NCI-H1092 treated with DMSO at 0.1 percent for 48 hours (cell line): ENCODE measurements around the gene ST6GAL1.
"Not testable (repeated sequence)": the region's sequence is repeated elsewhere in the genome, so short reads cannot be mapped to it uniquely, and the experiment has no call there.

ENCODE experiments used
- DNase-seq: peaks from one replicate; lab custom pipeline; 2025; lab: John Stamatoyannopoulos, UW

Gene ST6GAL1

DNA sequence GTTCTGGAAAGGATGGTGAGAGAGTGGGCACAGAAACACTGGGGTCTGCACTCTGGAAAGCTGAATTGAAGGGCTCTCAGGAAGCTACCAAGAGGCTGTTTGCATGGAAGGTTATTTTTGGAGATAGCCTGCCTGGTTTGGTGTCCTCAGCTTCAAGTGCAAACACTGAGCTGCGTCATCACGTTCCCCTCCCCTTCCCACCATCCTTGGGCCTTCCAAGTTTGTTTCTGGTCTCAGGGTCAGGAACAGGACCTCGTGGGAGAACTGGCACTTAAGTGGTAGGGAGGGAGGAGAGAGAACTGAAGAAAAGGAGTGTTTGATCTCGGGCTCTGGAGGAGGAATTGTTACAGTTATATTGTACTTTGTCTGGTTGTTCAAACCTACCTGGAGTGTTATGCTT is 10.6 kb downstream of the ST6GAL1 start:
- no peak for DNase-seq

GRCh38 chr3:186942168-186942567 is 11.8 kb downstream of the ST6GAL1 start:
- DNase-seq: no peak

DNA sequence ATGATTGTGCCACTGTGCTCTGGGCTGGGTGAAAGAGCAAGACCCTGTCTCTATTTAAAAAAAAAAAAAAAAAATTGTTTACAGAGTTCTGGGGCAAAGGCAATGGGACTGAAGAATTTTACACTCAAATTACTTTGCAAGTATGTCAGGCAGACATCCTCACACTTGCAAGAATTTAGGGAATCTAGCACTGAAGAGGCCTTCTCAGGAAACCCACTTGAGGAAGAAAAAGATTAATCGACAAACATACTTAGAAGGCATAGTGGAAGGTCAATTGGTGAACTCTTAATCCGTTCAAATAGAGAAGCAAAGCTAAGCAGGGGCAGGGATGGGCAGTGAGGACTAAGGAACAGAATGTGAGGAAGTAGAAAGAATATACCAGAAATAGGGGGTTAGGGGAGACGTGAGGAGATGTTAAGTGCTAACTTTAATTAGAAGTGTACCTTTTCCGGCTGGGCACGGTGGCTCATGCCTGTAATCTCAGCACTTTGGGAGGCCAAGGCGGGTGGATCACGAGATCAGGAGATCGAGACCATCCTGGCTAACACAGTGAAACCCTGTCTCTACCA is 15.0 kb downstream of the ST6GAL1 start:
- no peak for DNase-seq

GRCh38 chr3:186946756-186947375 is 16.5 kb downstream of the ST6GAL1 start:
- DNase-seq: no peak

DNA sequence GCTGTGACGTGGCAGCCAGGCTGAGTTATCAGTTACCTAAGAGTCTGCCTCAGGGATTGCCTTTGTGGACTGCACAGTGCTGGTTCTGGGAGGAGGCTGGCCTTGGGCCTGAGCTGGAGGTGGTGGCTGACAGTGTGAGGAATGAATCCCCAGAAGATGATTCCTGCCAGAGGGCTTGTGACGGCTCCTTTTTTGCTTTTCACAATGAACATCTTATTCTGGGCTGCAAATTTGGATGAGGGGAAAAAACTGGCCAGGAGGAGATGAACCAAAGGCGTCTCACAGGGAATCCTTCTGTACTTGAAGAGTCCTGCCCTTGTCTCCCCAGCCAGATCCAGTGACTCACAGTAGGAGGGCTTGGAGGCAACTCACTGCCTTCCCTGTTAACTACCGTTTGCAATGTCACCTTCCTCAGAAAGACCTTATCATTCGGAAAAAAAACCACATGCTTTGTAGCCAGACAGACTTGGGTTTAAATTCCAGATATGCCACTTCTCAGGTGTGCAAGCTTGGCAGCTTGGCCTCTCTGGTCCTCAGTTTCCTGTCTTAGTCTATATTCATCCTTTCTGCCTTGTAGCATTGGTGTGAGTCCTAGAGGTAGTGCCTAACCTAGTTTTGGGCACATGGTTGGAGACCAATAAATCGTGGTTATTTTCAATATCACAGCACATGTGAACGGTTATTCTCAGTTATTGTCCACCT is 19.1 kb downstream of the ST6GAL1 start:
- no peak for DNase-seq

DNA sequence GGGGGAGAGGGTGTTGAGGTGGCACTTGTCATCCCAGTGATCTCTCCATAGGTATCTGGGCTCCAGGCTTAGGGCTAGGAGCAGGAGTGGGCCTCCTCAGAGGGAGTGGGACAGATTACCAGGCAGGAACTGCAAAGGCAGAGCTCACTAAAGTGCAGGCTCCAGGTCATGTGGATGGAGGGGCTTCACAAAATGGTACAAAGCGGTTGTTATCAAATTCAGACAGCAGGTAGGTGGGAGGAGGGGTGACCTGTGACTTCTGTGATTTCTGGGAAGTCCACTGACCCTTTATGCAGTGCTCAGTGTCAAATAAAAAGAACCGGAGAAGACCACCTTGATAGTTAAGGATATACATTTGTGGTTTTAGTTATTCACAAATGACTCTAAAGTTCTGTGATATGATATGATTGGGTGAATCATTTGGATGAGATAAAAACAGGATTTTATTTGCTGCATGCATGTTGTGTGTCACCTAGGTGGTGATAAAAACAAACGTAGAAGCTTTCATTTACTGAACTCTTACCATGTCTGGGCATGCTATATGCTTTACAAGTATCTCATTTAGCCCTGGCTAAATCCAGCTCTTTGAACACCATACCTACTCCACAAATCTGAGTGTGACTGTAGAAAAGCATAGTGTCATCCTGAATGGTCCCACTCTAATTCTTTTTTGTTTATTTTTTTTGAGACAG is 20.2 kb downstream of the ST6GAL1 start:
- no peak for DNase-seq

DNA sequence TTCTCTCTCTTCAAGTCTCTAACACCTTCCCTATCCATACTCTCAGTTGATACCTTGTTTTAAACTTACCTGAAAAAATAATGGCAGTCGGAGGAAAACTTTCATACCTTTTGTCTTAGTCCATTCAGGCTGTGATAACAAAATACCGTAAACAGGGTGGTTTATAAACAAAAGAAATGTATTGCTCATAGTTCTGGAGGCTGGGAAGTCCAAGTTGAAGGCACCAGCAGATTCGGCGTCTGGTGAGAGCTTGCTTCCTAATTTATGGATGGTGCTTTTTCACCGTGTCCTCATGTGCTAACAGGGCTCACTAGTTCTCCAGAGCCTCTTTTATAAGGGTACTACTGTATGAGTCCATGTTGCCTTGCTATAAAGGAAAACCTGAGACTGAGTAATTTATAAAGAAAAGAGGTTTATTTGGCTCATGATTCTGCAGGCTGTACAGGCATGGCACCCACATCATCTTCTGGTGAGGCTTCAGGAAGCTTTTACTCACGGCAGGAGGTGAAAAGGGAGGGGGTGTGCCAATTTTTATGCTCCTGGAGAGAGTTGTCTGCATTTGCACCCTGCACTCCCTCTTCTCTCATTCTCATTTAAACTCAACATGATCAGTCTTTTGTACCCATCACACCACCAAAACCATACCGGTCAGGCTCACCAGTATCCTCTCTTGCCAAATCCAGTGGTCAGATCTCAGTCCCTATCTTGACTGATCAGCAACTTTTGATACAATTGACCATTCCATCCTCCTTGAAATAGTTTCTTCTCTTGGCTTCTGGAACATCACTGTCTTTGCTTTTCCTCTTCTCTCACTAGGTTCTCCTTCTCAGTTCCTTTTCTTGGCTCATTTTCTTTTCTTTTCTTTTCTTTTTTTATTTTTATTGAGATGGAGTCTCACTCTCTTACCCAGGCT is 21.6 kb downstream of the ST6GAL1 start:
- DNase-seq: no peak

GRCh38 chr3:186953011-186953487 is 22.7 kb downstream of the ST6GAL1 start:
- DNase-seq: no peak

DNA sequence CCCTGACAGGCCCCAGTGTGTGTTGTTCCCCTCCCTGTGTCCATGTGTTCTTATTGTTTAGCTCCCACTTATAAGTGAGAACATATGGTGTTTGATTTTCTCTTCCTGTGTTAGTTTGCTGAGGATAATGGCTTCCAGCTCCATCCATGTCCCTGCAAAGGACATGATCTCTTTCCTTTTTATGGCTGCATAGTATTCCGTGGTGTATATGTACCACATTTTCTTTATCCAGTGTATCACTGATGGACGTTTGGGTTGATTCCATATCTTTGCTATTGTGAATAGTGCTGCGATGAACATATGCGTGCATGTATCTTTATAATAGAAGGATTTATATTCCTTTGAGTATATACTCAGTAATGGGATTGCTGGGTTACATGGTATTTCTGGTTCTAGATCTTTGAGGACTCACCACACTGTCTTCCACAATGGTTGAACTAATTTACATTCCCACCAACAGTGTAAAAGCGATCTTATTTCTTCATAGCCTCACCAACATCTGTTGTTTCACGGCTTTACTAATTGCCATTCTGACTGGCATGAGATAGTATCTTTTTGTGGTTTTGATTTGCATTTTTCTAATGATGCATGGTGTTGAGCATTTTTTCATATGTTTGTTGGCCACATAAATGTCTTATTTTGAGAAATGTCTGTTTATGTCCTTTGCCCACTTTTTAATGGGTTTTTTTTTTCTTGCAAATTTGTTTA is 23.8 kb downstream of the ST6GAL1 start:
- DNase-seq: not testable (repeated sequence)

DNA sequence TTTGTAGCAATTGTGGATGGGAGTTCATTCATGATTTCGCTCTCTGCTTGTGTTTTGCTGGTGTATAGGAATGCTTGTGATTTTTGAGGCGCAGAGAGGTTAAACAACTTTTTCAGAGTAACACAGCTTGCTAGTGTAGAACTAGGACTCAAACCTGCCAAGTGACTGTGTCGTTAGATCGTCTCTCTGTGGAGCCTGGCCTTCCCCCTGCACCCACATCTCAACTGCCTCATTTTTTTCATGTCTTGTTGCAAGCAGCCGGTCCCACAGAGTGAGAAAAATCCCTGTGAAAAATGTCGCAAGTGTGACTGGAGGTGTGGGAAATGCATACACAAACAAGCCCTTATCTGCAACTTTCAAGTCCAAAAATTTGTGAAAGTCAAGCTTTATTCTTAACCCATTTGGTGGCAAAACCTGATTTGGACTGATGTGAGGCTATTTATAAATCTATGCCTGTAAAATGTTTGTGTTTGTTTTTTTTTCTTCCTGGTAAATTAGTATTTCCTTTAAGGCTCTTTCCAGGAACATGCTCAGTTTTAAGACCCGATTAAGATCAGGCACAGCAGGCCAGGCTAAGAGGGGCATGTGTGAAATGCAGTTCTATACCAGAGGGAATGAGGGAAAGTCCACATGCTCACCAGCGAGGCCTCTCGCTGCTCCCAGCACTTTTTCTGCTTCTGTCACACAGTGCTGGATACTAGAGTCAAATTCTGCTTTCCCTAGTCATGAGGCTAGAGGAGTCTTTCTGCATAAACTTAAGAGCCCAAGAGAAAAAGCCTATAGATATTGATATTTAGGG is 25.8 kb downstream of the ST6GAL1 start:
- no peak for DNase-seq

DNA sequence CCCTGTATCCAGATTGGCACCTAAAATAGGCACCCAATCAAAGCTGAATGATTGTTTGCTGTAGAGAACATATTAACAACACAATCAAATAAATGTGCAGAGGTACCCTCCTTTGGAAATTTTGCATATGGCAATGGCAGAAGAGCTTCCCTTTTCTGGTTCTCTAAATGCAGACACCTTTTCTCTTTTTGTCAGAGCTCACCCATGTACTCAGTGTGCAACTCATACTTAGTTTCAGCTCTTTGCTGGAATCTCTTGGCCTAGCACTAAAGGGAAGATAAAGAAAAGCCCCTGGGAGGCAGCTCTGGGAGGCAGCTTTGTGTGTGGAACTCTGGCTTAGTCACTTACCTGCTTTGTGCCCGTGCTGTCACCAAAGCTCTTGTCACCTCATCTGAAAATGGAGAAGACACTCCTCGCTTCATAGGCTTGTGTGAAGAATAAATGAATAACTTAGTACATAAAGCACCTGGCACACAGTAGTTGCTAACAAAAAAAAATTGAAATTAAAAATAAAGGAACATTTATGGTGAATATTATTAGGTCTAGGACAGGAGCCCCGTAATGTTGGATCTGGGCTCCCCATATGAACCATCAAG is 28.8 kb downstream of the ST6GAL1 start:
- no peak for DNase-seq

DNA sequence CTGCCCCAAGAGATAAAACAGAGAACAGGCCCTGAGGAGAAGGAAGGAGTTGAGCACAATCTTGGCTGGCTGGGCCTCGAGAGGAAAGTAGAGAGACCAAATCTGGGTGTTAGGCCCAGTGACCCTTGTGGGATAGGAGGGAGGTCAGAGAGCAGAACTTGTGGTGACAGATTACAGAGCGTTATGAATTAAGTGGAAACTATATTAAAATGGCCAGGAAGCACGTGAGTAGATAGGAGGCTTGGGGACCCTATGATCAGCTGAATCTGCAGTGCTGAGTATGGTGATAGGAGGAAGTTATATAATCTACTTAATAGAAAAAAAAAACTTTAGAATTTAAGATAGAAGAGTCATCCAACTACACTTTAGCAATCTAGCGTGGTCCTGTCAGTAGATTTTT is 30.0 kb downstream of the ST6GAL1 start:
- no peak for DNase-seq

DNA sequence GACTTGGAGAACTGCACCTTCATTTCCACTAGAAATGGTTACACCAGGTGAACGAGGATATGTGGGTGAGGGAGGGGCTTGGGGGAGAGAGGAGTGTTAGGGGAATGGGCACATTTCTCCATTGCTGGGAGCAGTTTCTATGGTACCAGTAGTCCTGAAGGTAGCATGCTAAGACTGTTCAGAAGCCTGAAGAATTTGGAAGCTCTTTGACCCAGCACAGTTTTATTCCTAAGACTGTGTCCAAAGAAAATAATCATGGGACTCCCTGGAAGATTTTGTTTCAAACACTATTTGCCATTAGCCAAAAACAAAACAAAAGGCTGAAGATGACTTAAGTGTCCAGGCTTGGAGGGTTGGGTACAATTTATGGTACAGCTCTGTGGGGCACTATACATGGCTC is 32.1 kb downstream of the ST6GAL1 start:
- no peak for DNase-seq

DNA sequence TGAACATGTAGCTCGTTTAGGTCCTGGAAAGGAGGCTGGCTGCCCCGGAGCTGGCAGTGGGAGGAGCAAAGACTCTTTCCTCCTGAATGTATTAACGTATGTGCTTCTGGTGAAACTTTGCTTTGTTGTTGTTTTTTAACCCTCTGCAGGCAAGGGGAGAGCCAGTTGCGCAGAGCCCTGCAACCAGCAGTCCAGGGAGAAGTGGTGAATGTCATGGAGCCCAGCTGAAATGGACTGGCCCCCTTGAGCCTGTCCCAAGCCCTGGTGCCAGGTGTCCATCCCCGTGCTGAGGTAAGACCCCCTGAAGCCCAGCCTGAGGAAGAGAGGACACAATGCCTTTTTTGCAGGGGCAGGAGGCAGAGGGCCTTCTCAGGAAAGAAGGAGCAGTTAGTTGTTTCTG is 33.3 kb downstream of the ST6GAL1 start:
- no peak for DNase-seq

GRCh38 chr3:186964071-186964470 is 33.7 kb downstream of the ST6GAL1 start:
- no peak for DNase-seq

DNA sequence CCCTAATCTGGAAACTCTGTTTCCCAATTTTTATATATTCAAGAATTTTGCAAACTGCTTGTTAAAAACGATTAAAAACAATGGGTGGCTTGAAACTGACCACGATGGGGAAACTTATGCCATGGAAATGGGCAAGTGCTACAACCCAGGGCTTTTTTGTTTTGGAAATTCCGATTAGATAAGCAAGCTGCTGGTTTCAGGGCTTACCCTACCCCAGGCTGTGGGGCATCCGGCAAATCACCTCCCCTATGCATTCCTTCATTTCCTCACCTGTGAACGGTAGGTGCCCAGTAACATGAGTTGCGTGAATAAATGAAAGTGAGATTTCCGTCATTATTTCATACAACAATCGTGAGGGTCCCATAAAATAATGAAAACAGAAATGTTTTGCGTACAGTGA is 34.3 kb downstream of the ST6GAL1 start:
- DNase-seq: no peak

GRCh38 chr3:186965141-186965879 is 35.0 kb downstream of the ST6GAL1 start:
- no peak for DNase-seq

GRCh38 chr3:186966406-186966805 is 36.1 kb downstream of the ST6GAL1 start:
- no peak for DNase-seq

- DNase-seq: not testable (repeated sequence)
Observed at GRCh38 chr3:186967236-186967635, 36.9 kb downstream of the ST6GAL1 start.
